SU-DHL-6 (cell line): ENCODE data around the gene RIPOR2.

ENCODE experiments used
- H2AFZ ChIP-seq: fragments of 200-600 bp; sonication (generic); 2 replicates; pipeline ENCODE4 v1.6.1; 2014; ENCODE audit warnings: low read depth, mild to moderate bottlenecking, moderate library complexity, mixed read lengths, antibody characterized with exemption, low read length; ENCODE audit not compliant: severe bottlenecking
- H3F3A ChIP-seq: fragments of 200-600 bp; shearing (Covaris generic); 2 replicates; pipeline ENCODE4 v1.6.0; 2016; ENCODE audit warnings: antibody characterized with exemption, mild to moderate bottlenecking; ENCODE audit not compliant: insufficient read depth
- H3K27ac ChIP-seq: fragments of 200-600 bp; sonication (generic); 2 replicates; pipeline ENCODE4 v1.5.1; 2016; ENCODE audit warnings: low read depth, mild to moderate bottlenecking, low read length, moderate library complexity, mixed read lengths
- H3K27me3 ChIP-seq: fragments of 200-600 bp; sonication (generic), shearing (Covaris generic); 2 replicates; pipeline ENCODE4 v1.6.0; 2014; ENCODE audit warnings: mild to moderate bottlenecking, low read length
- H3K36me3 ChIP-seq: fragments of 200-600 bp; sonication (generic); 2 replicates; pipeline ENCODE4 v1.6.1; 2014; ENCODE audit warnings: mild to moderate bottlenecking, low read length, mixed read lengths
- H3K4me2 ChIP-seq: fragments of 300-600, 200-600 bp; shearing (Covaris generic), sonication (generic); 2 replicates; pipeline ENCODE4 v1.6.0; 2014; ENCODE audit warnings: low read length, low read depth, mild to moderate bottlenecking; ENCODE audit not compliant: poor library complexity, severe bottlenecking
- H3K4me3 ChIP-seq: fragments of 200-600 bp; sonication (generic); 2 replicates; pipeline ENCODE4 v1.5.1; 2014; ENCODE audit warnings: antibody characterized with exemption, low read length, mild to moderate bottlenecking, mixed read lengths; ENCODE audit not compliant: insufficient read depth, poor library complexity, severe bottlenecking
- H3K79me2 ChIP-seq: fragments of 200-600 bp; sonication (generic); 2 replicates; pipeline ENCODE4 v1.6.1; 2014; ENCODE audit warnings: mild to moderate bottlenecking, low read length, moderate library complexity; ENCODE audit not compliant: insufficient read depth
- H3K9ac ChIP-seq: fragments of 200-600 bp; sonication (generic); 2 replicates; pipeline ENCODE4 v1.7.0; 2014; ENCODE audit warnings: mild to moderate bottlenecking, low read length
- H3K9me2 ChIP-seq: fragments of 200-600 bp; sonication (generic); replicated peaks from 2 replicates; pipeline ENCODE4 v1.6.1; 2014; ENCODE audit warnings: low read length; ENCODE audit not compliant: insufficient read depth
- H3K9me3 ChIP-seq: fragments of 200-600 bp; sonication (generic); 2 replicates; pipeline ENCODE4 v1.6.1; 2014; ENCODE audit warnings: low read length, mixed read lengths; ENCODE audit not compliant: insufficient read depth
- H4K20me1 ChIP-seq: fragments of 200-600 bp; sonication (generic); 2 replicates; pipeline ENCODE4 v1.6.1; 2014; ENCODE audit warnings: low read depth, mild to moderate bottlenecking, antibody characterized with exemption, low read length, moderate library complexity, mixed read lengths
- EZH2phosphoT487 ChIP-seq: fragments of 200-600 bp; sonication (generic), shearing (Covaris generic); conservative IDR thresholded peaks from 2 replicates; pipeline ENCODE4 v1.6.1; 2018; ENCODE audit warnings: mild to moderate bottlenecking, antibody characterized with exemption, low read length, moderate library complexity, mixed read lengths
- TF ChIP-seq, protein P1 (sequence below): fragments of 200-600 bp; sonication (generic); IDR thresholded peaks from one replicate; pipeline ENCODE4 v1.5.1; 2017; ENCODE audit warnings: antibody characterized with exemption, mild to moderate bottlenecking, low read length, moderate library complexity; ENCODE audit not compliant: insufficient read depth, poor library complexity, severe bottlenecking

Gene RIPOR2

DNA sequence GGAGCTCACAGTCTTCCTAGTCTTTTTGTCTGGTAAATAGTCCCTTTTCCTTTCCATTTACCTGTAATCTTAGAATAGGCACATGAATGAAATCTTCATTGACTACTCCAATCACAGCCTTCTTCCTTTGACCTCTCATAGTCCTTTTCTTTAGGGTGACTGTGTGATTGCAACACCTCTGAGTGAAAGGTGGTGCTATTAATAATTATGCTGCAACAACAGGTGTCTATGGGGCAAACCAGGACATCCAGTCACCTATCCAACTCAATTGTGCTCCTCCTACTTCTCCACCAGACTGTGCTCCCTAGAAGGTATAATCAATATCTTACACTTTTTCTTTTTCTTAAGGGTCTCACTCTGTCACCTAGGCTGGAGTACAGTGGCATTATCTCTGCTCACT lies 29.4 kb downstream of the RIPOR2 start:
- peak overlapping the region; percentile 29 for H3K27ac ChIP-seq
- no peaks in the 10 kb centered on the region for H3K9me2 ChIP-seq
- H4K20me1 ChIP-seq = no peaks in the 10 kb centered on the region; the same call in 1 of the 2 replicates
- peaks cover 100% of the 10 kb centered on the region for H3K79me2 ChIP-seq
- no peak overlapping the region for H3K4me3 ChIP-seq
- H2AFZ ChIP-seq = no peak overlapping the region
- peak overlapping the region; percentile 77 for H3K4me2 ChIP-seq
- no peak overlapping the region for H3K9ac ChIP-seq
- TF ChIP-seq, protein P1, sequence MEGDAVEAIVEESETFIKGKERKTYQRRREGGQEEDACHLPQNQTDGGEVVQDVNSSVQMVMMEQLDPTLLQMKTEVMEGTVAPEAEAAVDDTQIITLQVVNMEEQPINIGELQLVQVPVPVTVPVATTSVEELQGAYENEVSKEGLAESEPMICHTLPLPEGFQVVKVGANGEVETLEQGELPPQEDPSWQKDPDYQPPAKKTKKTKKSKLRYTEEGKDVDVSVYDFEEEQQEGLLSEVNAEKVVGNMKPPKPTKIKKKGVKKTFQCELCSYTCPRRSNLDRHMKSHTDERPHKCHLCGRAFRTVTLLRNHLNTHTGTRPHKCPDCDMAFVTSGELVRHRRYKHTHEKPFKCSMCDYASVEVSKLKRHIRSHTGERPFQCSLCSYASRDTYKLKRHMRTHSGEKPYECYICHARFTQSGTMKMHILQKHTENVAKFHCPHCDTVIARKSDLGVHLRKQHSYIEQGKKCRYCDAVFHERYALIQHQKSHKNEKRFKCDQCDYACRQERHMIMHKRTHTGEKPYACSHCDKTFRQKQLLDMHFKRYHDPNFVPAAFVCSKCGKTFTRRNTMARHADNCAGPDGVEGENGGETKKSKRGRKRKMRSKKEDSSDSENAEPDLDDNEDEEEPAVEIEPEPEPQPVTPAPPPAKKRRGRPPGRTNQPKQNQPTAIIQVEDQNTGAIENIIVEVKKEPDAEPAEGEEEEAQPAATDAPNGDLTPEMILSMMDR = no peak
- TF ChIP-seq EZH2phosphoT487 = no peak
- H3K27me3 ChIP-seq = no peaks in the 10 kb centered on the region
- H3K9me3 ChIP-seq = no peaks in the 10 kb centered on the region
- H3F3A ChIP-seq = peaks cover 58% of the 10 kb centered on the region
- H3K36me3 ChIP-seq = peaks cover 31% of the 10 kb centered on the region

DNA sequence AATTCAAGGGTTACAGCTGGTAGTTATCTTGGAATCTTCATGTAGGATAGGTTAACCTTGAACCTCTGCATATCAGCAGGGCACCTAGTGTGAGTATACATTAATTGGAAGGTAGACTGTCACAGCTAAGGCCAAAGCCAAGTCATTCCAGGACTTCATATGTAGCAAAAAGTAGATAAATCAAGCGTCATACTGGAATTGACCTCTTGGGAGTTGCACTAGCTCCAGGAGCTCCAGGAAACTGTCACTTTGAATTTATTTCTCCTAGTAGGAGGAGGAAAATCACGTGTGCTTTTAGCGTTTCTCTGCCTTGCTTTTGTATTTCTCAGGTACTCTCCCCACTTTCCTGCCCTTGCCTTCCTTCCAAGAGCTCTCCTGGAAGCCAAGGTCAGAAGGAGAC lies 30.3 kb downstream of the RIPOR2 start:
- Histone ChIP-seq H3K9ac (no peak overlapping the region), H2AFZ (no peak overlapping the region), H3K27ac (peak overlapping the region; percentile 29), H3K36me3 (peaks cover 31% of the 10 kb centered on the region), H3F3A (peaks cover 65% of the 10 kb centered on the region), H3K27me3 (no peaks in the 10 kb centered on the region), H3K9me2 (no peaks in the 10 kb centered on the region), H3K79me2 (peaks cover 100% of the 10 kb centered on the region), H3K4me3 (no peak overlapping the region), H3K9me3 (no peaks in the 10 kb centered on the region), H3K4me2 (peak overlapping the region; percentile 77), H4K20me1 (no peaks in the 10 kb centered on the region; the same call in 1 of the 2 replicates)
- no peak for TF ChIP-seq EZH2phosphoT487
- TF ChIP-seq, protein P1 = no peak

DNA sequence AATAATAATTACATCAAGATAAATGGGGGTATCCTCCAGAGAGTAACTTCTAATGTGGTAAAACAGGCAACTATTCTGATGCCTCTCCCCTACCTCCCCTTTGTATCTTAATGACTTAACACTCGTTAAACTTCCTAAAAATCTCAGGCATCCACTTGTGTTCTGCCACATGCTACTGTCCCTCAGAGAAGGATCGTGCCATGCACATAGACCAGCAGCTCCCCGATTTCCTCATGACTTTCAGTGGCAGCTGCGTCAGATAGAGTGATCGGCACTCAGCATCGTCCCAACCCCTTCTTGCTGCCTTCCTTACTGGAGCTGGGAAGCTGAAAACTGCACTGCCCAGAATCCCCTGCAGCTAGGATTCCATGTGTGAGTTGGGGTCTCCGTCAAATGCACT lies 32.1 kb downstream of the RIPOR2 start:
- Histone ChIP-seq H3K27me3 (no peaks in the 10 kb centered on the region), H3K4me2 (peak overlapping the region; percentile 41), H3K27ac (peak overlapping the region; percentile 83; the same call in 1 of the 2 replicates), H3F3A (peaks cover 74% of the 10 kb centered on the region), H3K9me2 (no peaks in the 10 kb centered on the region), H3K4me3 (no peak overlapping the region), H2AFZ (no peak overlapping the region), H4K20me1 (no peaks in the 10 kb centered on the region; the same call in 1 of the 2 replicates), H3K9ac (no peak overlapping the region), H3K79me2 (peaks cover 100% of the 10 kb centered on the region), H3K36me3 (peaks cover 37% of the 10 kb centered on the region), H3K9me3 (no peaks in the 10 kb centered on the region)
- TF ChIP-seq, protein P1 = no peak
- no peak for TF ChIP-seq EZH2phosphoT487
